AG08395 (cell line): ENCODE measurements around the gene PARPBP.
"Not testable (repeated sequence)": the region's sequence is repeated elsewhere in the genome, so short reads cannot be mapped to it uniquely, and the experiment has no call there.

Source experiments
- DNase-seq: peaks from one replicate; pipeline ENCODE4 v3.0.0; 2012; ENCODE audit warnings: mixed read lengths, low spot score

The PARPBP gene

GRCh38 chr12:102147062-102147587 is 27.1 kb downstream of the PARPBP start:
- not testable (repeated sequence) for DNase-seq

GRCh38 chr12:102155206-102155605 is 35.2 kb downstream of the PARPBP start:
- not testable (repeated sequence) for DNase-seq

GRCh38 chr12:102163383-102163782 is 43.4 kb downstream of the PARPBP start:
- DNase-seq = no peak

- DNase-seq = peak; percentile 26
Observed at GRCh38 chr12:102167821-102168604, 48.0 kb downstream of the PARPBP start.

- DNase-seq = no peak
Observed at GRCh38 chr12:102169922-102170621, 50.1 kb downstream of the PARPBP start.

- no peak for DNase-seq
Observed at GRCh38 chr12:102171951-102172350, 52.0 kb downstream of the PARPBP start.

GRCh38 chr12:102172436-102172835 is 52.5 kb downstream of the PARPBP start:
- DNase-seq = peak; percentile 29

- DNase-seq = no peak
Observed at GRCh38 chr12:102174117-102174516, 54.1 kb downstream of the PARPBP start.

GRCh38 chr12:102174761-102175160 is 54.8 kb downstream of the PARPBP start:
- no peak for DNase-seq

- no peak for DNase-seq
Observed at GRCh38 chr12:102182635-102183034, 62.7 kb downstream of the PARPBP start.

GRCh38 chr12:102195826-102196225 is 75.8 kb downstream of the PARPBP start:
- DNase-seq = no peak

GRCh38 chr12:102197789-102198188 is 77.8 kb downstream of the PARPBP start, which contains the start of gene PMCH:
Gene PMCH (minus strand): TSS chr12:102197833. CDS start chr12:102197770, 63 bp downstream.
- DNase-seq = no peak

GRCh38 chr12:102201436-102202061 is 81.6 kb downstream of the PARPBP start:
- no peak for DNase-seq

- DNase-seq = no peak
Observed at GRCh38 chr12:102202556-102202955, 82.6 kb downstream of the PARPBP start.

GRCh38 chr12:102204025-102204424 is 84.0 kb downstream of the PARPBP start:
- no peak for DNase-seq

GRCh38 chr12:102215992-102216691 is 96.2 kb downstream of the PARPBP start:
- peak; percentile 34 for DNase-seq

- DNase-seq = no peak
Observed at GRCh38 chr12:102220736-102221135, 100.8 kb downstream of the PARPBP start.

GRCh38 chr12:102227954-102228353 is 108.0 kb downstream of the PARPBP start:
- no peak for DNase-seq

GRCh38 chr12:102232036-102232435 is 112.1 kb downstream of the PARPBP start:
- DNase-seq = no peak

GRCh38 chr12:102232446-102232845 is 112.5 kb downstream of the PARPBP start:
- peak; percentile 51 for DNase-seq

GRCh38 chr12:102234599-102234998 is 114.6 kb downstream of the PARPBP start:
- no peak for DNase-seq

- not testable (repeated sequence) for DNase-seq
Observed at GRCh38 chr12:102240859-102241258, 120.9 kb downstream of the PARPBP start.
